GF-D8 (cell line): ENCODE measurements around the gene RBM47.
A peak's percentile ranks its signal among the peaks of the same experiment; 100 is the strongest.

Source experiments
- DNase-seq: peaks from one replicate; lab custom pipeline; 2025; lab: John Stamatoyannopoulos, UW

Gene RBM47

DNA sequence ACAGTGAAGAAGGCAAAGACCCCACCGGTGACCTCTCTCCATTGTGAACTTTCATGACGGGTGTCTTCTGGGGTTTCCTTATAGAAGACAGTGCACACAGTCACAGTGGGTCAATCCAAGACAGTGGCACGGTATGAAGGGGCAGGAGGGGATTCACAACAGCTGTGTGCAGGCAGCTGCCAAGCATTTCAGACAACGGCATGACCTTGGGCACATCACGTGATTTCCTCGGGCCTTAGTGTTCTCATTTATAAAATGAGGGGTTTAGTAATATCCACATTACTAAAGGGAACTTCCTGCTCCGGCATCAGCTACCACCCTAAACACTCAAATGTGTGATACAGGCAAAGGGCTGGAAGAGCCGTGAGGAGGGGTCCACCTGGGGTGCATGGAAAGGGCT is 42.9 kb downstream of the RBM47 start:
- peak; percentile 25 for DNase-seq

DNA sequence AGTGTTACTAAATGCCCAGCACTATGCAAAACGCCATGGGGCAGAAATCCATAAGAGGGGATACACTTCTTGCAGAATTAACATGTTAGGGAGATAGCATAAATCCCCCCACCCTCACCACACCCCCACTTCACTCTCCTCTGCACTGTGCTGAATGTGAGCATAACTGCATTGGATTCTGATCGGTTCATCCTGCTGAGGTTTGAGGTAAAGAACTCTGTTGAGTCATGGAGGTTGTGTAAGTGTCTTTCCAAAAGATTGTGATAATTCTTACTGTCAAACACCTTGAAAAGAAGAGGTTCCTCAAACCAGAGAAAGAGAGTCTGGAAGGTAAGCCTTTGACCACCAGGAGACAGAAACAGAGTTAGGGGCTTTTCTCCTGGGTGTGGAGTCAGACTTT is 43.6 kb downstream of the RBM47 start:
- DNase-seq = no peak

DNA sequence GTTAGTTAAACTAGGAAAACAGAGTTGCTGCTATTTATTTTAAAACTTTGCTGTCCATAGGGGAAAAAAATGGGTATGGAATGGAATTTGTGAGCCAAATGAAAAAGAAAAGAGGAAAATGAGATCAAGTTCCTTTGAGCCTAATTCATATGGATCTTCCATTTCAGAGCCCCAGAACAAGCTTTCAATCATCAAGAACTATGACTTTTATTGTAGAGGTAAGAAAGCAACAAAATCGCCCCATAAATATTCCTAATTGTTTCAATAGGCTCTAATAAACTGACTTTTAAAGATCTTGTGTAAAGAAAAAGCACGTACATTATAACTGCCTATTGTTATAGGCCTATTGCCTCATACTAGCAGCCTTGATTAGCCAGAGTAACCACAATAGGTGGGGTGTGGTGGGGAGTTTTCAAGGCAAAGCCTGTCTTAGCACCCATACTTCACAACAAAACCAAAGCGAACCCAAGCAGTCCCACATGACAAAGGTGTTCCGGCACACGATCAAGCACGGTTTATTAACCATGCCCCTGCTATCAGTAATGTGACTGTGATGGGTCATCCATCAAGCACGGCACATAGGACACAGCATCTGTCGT is 44.4 kb downstream of the RBM47 start:
- DNase-seq = no peak

DNA sequence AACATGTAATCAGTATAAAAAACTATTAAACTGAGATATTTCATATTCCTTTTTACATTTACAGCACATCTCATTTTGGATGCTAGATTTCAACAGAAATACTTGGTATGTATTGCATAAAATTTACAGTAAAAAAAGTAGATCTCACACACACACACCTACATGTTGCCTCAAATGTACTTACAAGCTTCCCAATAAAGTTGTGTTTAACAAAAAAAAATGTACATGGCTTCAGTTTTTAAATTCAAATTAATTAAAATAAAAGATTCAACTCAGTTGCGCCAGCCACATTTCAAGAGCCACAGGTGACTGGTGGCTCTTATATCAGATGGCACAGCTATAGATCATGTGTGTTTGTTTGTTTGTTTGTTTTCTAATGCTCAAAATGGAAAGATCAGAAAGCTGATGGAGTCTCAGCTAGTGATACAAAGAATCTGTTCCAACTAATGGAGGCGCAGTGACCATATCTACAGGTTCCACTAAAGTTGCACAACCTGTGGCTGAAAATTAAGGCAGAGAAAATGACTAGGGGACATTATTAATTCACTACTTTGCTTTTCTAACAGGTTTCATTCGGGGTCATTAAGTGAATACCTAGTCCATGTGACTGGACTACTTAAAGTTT is 45.0 kb downstream of the RBM47 start:
- no peak for DNase-seq

DNA sequence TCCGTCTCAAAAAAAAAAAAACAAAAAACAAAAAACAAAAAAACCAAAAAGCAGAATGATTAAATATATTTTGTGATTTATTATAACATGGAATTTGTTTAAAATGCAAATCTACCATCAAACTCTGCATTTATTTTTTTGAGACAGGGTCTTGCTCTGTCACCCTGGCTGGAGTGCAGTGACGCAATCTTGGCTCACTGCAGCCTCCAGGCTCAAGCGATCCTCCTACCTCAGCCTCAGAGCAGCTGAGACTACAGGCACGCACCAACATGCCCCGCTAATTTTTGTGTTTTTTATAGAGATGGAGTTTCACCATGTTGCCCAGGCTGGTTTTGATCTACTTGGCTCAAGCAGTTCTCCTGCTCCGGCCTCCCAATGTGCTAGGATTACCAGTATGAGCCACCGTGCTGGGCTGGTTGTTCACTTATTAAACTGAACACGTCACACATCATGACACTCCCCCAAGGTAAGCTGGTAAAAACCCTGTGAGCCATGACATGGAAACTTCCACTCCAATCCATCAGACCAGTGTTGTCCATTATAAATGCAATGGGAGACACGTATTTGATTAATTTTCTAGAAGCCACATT is 45.7 kb downstream of the RBM47 start:
- DNase-seq = no peak

- no peak for DNase-seq
Observed at GRCh38 chr4:40582413-40582812, 47.3 kb downstream of the RBM47 start.

- DNase-seq = no peak
Observed at GRCh38 chr4:40581254-40582140, 48.2 kb downstream of the RBM47 start.

- no peak for DNase-seq
Observed at GRCh38 chr4:40579983-40580382, 49.7 kb downstream of the RBM47 start.

DNA sequence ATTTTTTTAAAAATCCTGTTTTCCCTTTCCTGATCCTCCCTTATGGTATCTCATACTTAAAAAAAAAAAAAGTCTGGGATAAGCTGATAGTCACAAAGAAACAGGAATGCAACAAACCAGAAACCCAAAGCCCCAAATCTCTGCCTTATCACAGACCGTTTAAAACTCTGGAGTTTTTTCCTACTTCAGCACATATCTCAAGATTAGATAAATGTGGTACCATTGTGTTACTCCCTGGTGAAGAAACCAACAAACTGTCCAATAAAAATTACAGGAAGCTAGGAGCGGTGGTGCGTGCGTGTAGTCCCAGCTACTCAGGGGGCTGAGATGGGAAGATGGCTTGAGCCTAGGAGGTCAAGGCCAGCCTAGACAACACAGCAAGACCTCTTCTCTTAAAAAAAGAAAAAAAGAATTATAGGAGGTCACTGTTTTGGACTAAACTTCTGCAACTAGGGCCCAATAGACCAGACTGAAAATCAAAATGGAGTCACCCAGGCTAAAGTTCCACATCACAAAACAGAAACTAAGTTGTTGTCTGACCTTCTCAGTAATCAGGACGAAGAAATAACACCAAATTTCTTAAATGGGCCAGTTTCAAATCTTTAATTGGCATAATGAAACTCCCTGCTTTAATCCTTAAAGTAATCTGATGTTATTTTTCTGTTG is 51.9 kb downstream of the RBM47 start:
- no peak for DNase-seq

GRCh38 chr4:40576651-40577480 is 52.8 kb downstream of the RBM47 start:
- DNase-seq = peak; percentile 93

DNA sequence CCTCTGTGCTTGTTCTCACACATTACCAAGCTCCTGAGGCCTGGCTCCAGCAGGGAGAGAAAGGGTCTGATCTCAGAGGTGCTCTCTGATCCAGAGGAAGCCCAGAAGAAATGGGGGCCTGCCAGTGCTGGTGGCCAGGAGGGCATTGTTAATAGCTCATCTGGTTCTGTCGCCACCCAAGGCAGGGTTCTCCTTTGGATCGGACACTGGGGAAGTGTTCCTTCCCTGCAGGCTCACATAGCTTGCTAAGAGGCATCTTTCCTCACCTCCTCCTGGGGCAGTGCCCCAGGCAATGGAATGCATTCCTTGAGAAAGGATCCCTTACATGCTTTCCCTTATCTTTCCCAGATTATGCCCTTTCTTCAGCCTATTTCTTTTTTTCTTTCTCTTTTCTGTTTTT is 53.8 kb downstream of the RBM47 start:
- DNase-seq = no peak

- peak; percentile 90 for DNase-seq
Observed at GRCh38 chr4:40573593-40574311, 55.9 kb downstream of the RBM47 start.

GRCh38 chr4:40572692-40573310 is 56.9 kb downstream of the RBM47 start:
- no peak for DNase-seq

GRCh38 chr4:40571208-40571607 is 58.5 kb downstream of the RBM47 start:
- no peak for DNase-seq

- no peak for DNase-seq
Observed at GRCh38 chr4:40570348-40571077, 59.2 kb downstream of the RBM47 start.

DNA sequence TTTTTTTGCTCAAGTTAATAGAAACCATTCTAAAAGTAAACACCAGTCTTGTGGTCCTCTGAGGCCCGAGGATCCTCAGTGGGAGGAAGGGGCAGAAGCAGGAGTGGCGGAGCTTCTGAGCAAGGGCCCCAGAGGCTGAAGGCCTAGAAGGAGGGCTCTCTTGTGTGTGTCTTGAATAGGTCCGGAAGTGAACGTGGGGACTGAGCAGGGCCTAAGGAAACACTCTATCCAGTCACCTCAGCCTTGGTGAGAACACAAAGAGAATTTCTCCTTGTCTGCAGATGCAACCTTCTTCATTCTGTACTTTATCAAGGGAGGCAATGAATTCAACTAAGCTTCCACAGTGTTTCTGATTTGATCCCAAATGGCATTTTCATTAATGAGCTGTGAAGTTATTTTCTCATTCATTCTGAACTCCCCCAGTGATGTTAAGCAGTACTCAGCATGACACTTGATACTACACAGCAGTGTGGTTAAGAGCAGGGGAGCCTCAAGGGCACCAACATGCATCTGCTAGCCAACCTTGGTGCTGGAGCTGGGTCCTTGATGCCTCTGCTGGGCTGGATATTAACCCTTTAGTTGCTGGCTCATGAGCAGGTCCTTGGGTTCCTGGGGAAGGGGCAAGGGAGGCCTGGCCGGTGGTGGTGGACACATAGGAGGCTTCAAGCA is 64.7 kb downstream of the RBM47 start:
- DNase-seq = no peak

GRCh38 chr4:40564004-40564403 is 65.7 kb downstream of the RBM47 start:
- peak; percentile 77 for DNase-seq

DNA sequence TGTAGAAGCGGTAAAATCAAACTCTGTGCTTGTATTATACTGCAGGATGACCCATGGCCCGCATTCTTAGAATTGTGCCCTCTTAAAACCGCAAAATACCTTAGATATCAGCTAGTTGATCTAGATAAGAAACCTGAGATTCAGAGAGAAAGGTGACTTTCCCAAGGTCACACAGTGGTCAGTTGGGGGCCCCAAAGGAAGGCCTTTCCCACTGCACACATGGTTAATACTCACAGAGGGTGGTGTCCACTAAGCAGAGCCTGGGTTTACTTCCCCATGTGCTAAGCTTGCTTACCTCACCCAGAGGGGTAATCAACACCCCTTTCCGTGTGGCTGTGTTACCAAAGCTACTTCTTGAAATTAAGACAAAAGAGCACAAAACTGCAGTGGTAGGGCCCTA is 66.3 kb downstream of the RBM47 start:
- peak; percentile 68 for DNase-seq

GRCh38 chr4:40562681-40563080 is 67.0 kb downstream of the RBM47 start:
- DNase-seq = no peak
